Anterior cingulate cortex (tissue), 58 donors: ENCODE results near the gene ASB2.

ENCODE experiments used
- DNase-seq, 58 donors: peaks; one replicate each; lab custom pipeline; 2025; lab: John Stamatoyannopoulos, UW

The ASB2 gene

DNA sequence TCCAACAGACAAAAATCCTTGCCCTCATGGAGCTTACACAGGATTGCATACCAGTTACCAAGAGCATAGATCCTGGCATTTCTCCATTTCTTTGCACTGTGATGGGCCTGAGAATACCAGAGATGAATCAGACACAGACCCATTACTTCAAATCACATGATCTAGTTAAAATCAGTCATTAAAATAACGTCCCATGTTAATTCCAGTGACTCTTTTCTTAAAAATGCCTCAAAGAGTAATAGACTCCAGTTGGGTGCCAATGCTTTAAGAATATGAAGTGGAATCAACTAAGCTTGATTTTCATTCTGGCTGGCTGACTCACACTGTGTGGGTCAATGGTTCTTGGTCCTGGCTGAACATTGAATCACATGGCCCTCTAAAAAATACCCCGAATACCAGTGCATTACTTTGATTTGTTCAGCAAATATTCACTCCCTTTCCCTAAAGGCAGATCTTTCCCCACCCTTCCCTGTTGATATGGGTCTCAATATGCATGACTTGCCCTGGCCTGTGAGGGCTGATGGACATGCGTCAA is 11.0 kb downstream of the ASB2 start:
- DNase-seq, result no peak

DNA sequence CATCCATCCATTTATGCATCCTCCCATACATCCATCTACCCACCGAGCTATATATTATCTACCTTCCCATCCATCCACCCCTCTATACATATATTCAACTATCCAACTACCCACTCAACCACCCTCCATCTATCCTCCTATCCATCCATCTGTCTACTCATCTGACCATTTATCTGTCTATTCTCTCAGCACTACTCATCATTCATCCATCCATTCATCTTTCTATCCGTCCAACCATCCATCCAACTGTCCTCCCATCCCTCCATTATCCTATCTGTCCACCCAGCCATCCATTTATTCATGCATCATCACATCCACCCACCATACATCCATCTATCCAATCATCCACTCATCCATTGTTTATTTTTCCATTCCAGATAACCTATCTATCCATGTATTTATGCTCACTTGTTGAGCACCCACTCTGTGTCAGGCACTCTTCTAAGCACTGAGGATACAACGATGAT is 11.5 kb downstream of the ASB2 start:
- DNase-seq, result no peak

DNA sequence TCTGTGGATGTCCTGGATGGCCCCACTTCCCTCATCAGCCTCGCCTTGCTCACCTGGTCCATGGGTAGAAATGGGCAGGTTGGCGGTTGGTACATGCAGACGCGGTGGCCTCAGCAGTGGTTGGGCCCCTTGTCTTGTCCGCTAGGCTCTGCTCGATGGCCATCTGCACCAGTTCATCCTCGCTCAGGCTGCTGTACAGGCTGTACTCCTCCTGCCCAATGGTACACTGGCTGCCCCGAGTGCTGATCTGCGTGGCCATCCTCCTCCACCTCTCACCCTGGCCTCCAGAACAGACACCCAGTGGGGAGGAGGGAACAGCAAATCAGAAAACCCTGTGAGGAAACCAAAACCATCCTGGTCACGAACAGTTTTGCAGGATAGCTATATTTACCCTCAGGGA is 12.1 kb downstream of the ASB2 start:
- no peak for DNase-seq

DNA sequence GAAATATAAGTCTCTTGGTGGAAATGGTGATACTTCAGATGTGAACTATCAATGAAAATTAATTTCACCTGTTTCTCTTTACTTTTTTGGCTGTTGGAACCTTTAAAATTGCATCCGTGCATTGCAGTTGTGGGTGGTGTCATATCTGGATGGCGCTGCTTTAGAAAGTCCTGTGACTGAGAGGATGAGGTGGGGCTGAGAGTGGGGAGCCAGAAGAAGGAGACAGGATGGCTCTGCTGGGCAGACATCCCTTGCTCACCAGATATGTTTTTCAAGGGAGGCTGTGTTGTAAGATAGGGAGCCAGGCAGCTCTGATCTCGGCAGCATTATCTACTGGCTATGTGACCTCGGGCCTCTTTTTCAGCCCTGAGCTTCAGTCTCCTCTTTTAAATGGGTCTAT is 12.7 kb downstream of the ASB2 start:
- DNase-seq, result no peak

DNA sequence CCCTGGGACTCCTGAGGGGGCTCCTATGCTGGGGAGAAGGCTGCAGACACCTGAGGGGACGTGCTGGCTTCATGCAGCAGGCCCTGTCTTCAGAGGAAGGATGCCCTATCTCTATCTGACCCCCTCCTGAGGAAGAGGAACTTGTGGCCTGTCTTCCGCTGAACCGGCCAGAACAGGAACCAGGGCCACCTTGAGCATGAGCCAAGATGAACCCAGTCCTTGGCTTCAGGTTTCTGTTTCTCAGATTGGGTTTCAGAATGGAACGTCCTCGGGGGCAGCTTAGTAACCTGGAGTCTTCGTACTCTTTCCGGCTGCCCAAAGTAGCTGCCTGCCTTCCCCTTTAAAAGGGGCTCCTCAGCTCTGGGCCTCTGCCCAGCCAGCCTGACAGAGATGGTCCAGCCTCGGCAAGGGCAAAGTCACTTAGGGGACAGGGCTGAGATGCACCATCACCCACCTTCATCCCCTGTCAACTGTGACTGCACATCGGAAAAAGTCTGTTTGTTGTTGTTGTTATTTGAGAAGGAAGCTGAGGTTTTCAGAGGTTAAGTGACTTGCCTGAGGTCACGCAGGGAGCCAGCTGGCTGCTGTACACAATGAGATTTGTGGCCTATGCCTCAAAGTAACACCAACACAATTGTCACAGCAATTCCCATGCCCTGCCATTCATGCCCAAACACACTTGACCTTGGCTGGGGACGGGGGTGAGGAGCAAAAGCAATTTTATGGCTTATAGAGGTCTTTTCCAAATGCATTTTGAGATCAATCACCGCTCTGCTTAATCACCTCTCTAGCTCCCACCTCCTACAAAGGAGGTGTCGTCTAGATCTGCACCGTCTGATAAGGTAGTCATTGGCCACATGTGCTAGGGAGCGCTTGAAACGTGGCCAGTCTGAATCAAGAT is 13.4 kb downstream of the ASB2 start:
- peak in 4 of 58 donors; percentile 13 to 38 (median 31) for DNase-seq

DNA sequence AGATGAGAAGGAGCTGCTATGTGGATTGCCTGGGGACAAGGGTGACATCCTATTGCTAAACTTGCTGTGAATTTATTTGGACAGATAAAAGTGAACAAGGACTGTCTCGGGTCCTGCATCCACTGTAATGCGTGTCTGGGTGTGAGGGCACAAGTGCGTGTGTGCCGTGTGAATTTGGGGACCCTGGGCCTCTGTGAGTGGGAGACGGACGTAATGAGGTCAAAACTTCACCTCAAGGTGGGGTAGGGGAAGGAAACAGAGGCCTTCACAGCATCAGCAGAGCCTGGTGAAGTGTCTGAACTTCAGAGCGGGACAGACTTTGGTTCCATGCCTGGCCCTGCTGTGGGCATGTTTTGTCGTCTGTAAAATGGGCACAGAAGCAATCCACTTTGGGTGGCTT is 14.8 kb downstream of the ASB2 start:
- DNase-seq, result no peak

DNA sequence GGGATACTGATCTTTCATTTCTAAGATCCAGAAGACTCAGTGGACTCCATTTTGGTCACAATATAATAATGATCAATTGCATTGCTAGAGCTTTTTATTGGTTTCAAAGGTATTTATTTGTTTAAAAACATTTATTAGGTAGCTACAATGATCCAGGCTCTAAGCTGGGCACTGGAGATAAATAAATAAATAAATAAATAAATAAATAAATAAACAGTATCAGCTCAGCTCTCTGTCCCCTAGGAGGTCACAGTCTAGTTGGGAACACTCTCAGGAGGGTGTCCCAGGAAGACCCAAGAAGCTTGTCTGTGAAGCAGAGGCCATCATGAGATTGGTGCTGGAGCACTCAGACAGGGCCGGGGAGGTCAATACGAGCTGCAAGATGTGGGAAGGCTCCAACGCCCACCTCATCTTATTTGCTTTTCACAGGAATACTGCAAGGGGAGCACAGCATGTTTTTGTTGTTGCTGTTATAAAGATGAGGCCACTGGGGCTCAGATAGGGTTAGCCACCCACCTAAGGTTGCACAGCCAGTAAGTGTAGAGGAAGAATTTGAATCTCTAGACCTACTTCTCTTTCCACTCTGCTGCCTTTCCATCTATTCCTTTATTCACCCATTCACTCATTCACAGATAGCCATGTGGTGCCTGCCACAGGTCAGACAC is 15.5 kb downstream of the ASB2 start:
- DNase-seq, result no peak

DNA sequence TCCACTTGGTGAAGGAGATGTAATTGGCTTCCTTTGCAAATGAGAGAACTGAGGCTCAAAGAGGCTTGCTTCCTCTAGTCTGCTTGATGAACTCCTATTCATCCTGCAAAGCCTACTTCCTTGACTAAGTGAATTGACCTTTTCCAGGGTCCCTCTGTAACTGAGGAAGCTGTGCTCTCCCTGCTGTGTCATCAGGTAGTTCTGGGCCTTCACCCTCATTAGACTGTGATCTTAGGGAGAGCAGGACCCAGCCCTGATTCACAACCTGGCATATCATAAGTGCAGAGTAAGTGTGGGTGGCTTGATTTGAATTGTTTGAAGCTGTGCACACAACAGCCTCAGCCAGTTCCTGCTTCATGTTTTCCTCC is 16.3 kb downstream of the ASB2 start:
- no peak for DNase-seq

DNA sequence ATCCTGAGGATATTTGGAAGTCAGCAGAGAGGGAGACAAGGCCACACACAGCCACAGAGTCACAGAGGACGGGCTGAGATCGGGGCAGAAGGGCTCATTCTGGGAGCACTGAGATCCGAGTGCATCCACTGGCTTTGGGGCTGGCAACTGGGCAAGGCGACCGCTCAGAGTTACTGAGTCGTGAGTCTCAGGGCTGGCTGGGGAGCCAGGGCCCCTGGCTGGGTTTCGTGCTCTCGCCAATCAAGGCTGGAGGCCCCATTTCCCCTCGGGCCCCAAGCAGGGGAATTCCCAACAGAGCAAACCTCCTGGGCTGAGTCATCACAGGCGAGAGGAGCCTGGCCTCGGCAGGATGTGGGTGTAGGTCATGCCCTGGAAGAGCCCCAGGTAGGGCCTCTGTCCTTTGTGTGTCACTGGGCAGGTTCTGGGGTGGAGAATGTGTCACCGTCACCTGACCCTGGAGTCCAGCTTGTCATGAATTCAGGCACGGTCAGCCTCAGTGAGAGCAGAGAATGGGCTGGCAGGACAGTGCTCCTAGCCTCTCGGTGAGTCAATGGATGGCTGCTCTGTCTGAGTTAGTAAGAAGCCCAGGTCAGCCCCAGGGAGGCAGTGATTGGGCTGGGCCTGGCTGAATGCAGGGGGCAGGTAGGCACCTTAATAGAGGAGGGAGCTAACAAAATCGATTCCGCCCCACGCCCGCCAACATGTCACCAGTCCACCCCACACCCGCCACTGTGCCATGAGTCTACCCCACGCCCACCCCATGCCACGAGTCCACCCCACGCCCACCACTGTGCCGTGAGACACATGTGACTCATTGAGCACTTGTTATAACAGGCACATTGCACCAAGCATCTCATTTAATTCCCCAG is 16.9 kb downstream of the ASB2 start:
- DNase-seq, result peak in 2 of 58 donors; percentile 26 to 27

DNA sequence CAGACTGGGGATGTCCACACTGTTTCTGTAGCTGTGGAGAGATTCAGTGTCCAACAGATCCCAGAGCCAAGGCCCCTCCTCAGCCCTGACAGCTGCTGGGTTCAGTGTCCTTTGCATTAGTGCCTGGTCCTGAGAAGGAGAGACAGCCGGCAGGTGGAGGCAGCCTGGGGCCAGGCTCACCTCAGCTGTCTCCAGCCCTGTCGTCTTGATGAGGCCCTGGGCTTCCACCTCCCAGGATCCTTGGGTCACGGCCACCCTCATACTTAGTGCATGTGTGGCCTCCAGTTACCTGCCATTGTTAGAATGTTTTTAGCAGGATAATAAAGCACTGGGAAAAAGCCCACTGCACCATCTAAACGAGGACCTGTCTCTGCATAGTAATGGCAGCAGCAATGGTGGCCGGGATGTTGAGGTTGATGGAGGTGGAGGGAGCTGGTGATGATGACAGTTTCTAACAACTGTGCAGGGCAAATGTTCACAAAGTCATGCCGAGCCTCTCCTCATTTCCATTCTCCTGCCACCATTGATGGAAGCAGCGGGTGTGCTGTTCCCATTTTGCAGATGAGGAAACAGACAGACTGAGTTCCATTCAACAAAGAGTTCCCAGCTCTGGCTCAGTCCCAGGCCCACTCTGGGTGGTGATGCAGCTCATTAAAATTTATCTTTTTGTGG is 17.7 kb downstream of the ASB2 start:
- no peak for DNase-seq

DNA sequence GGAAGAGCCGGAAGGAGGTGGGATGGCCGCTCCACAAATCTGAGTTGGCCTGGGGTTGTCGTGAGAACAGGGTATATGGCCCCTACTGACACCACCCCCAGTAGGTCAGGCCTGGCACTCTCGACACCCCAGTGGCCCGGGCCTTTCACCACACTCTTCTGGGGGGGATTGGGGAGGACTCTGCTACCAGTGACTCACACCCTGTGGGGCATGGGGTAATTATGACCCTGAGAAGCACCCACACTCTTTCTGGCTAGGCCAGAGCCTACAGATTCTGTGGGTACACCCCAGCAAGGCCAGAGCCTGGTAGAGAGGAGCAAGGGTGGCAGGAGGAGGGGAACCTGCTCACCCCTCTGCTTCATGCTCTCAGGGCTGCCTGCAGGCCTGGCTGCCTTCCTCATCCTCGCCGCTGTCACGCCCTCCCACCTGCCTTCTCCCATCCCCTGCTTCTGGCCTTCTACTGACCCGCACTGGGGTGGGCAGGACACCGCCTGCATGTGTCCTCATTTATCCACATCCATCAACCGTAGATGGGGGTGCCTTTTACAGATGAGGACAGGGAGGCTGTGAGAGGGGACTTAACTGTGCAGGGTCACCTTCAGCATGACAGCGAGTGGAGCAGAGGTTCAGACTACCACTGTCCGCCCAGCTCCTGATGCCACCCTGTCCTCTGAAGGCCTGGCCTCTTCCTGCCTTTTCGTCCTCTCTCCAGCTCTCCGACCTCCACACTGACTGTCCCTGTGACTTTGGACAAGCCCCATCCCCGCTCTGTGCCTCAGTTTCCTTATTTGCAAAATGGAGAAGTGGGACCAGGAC is 18.4 kb downstream of the ASB2 start:
- DNase-seq, result no peak

DNA sequence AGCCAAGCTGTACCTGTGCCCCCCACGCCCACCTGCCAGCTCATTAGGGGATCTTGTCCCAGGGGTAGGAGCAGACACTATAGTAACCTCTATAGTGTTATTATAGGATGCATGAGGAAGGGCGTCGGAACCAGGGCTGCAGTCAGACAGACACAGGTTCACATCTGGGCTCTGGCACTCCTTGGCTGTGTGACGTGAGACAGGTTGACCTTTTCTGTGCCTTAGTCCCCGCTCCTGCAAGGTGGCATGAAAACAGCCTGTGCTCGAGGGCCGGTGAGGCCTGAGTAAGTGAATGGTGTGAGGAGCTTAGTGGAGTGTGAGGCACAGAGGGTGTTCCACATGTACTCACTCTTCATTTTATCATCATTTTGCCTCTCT is 19.0 kb downstream of the ASB2 start:
- no peak for DNase-seq

DNA sequence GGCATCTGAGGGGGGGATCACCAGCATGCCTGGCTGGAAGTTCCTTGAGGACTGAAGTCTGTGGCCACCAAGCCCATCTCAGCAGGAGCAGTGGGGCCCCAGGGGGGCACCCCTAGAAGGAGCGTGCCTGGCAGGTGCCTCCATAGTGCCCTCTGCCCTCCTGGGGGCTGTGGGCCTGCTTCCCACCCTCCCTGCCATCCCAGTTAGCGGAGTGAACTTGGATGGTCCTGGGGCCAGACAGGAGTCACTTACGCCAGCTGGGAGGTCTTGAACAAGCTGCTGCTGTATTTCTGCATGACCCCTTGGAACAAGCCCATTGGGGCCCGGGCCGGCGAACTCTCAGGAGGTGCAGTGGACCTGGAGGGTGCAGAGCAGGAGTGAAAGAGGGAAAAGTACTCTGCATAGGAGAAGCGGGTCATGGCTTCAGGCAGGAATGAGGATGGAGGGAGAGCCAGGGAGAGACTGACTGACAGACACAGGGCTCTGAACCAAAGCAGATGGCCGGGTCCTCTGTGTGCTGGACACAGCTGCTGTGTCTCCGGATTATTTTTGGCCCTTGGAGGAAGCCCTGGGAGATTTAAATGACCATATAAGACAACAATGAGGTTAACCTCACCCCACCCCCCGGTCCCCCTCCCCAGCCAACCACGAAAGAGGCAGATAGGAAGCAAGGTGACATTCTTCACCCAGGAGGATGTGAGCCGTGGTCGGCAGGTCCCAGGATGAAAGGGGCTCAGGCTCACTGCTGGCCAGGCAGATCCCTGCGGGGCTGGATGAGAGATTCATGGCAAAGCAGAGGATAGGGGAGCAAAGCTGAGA is 19.6 kb downstream of the ASB2 start:
- DNase-seq, result no peak

DNA sequence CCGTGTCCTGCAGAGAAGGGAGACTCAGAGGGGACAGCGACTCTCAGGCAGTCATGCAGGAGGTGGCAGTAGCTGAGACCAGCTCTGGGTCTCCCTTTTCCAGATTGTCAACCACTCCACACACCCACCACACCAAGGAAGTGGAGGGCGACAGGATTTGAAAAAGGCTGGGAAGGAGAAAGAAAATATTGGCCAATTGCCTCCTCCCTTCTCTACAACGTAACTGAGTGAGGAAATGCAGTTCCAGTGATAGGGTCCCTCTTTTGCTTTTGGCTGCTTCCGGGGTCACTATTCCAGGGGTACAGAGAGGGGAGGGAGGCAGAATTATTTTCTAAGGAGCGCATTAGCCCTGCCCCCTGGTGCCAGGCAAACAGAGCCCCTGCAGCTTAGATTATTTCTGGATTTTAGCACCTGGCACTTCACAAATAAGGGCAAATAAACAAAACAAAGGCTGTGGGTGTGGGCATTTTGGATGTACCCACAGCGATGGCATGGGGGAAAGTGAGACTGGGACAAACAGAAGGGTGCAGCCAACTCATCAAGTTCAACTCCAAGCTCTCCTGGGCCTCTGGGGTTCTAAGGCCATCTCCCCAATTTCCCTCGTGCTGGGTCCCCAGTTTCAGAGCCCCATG is 20.4 kb downstream of the ASB2 start:
- no peak for DNase-seq

DNA sequence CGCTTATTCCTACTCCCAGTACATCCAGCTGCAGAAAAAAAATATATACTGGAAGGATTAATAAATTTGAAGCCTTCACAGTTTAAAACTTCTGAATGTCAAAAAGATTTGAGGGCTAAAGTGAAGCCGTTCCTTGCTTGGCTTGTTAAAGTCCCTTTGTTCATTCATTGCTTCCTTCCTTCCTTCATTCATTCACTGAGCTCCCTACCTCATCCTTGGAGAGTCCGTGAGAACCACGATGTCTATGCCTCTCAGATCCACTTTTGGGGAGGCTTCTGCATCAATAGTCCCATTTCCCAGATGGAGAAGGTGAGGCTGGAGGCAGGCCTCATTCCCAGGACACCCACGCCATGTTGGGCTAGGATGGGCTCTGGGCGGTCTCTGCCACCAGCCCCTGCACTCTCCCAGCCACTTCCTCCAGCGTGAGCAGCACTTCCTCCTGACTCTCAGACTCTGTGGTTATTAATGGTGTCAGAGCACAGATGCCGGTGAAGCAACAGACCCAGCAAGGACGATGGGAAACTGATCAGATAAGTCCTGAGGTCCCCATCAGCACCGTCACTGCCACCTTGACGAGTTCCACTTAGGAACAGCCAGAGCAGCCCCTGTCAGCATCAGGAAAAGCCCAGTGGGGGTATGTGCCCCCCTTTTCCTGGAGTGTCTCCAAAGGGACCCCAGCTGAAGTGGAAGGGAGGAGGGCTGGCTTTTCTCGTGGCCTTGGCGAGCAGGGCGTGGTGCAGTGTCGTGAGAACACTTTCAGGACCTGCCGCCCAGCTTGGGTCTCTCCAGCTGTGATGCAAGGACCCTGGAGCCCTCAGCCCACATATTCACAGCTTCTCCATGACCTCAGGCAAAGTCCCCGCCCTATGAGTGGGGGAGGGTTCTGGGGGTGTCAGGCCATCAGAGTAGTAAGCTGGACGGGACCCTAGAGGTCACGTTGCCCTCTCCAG is 21.2 kb downstream of the ASB2 start:
- DNase-seq, result peak in 2 of 58 donors; percentile 12 to 23

DNA sequence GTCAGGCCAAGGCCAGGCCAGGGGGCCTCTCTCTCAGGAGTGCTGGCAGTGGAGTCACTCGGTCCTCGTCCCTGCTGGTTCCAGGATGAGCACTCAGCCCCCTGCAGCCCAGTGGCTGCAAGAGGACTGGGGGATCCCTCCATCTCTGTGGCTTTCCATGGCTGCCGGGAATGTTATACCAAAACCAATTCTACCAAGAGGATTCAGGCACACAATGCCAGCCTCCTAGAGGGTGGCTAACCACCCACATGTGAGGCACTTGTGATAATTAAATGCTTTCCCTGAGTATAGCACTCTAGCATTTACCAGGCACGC is 21.9 kb downstream of the ASB2 start:
- DNase-seq, result no peak
